GM12878 (cell line): ENCODE measurements around the gene LHFPL3. TPM values are rescaled to one million over a fixed set of nuclear protein-coding genes. Genes with fewer than 3 reads are reported as not detected.

Experiments used
- BCL11A ChIP-seq: IDR thresholded peaks from 2 replicates; pipeline ENCODE4 v1.6.1; 2011; ENCODE audit warnings: low read depth, low read length
- CBX3 ChIP-seq: fragments of 200-600 bp; sonication (generic); IDR thresholded peaks from 2 replicates; pipeline ENCODE4 v1.6.1; 2016; ENCODE audit warnings: low read depth, borderline replicate concordance
- ELK1 ChIP-seq: IDR thresholded peaks from 2 replicates; pipeline ENCODE4 v1.6.1; 2012; ENCODE audit warnings: low read depth, low read length, improper control_type of control experiment
- ETV6 ChIP-seq, 2 experiments: fragments of 450-650 bp in 1 of 2; IDR thresholded peaks in 1 of 2; conservative IDR thresholded peaks in 1 of 2; 2 replicates each; pipeline ENCODE4 v1.6.1; 2014; ENCODE audit warnings: antibody characterized with exemption in 1 of 2, borderline replicate concordance in 1 of 2, low read depth in 1 of 2, mild to moderate bottlenecking in 1 of 2, moderate library complexity in 1 of 2
- KDM1A ChIP-seq: fragments of 200-600 bp; sonication (generic); IDR thresholded peaks from 2 replicates; pipeline ENCODE4 v1.6.1; 2016; ENCODE audit warnings: borderline replicate concordance
- LARP7 ChIP-seq: fragments of 450-650 bp; IDR thresholded peaks from 2 replicates; pipeline ENCODE4 v1.6.1; 2017; ENCODE audit warnings: mild to moderate bottlenecking
- NBN ChIP-seq: fragments of 450-650 bp; IDR thresholded peaks from 2 replicates; pipeline ENCODE4 v1.6.1; 2016
- NR2C2 ChIP-seq: IDR thresholded peaks from 2 replicates; pipeline ENCODE4 v1.6.1; 2011; ENCODE audit warnings: borderline replicate concordance, low read depth; ENCODE audit not compliant: control insufficient read depth, insufficient read length
- PAX5 ChIP-seq: IDR thresholded peaks from 2 replicates; pipeline ENCODE4 v1.6.1; 2011; ENCODE audit warnings: low read depth, low read length, borderline replicate concordance
- PML ChIP-seq: IDR thresholded peaks from 2 replicates; pipeline ENCODE4 v1.6.1; 2012; ENCODE audit warnings: low read length, inconsistent platforms
- SMAD5 ChIP-seq: IDR thresholded peaks from 2 replicates; pipeline ENCODE4 v1.6.1; 2016; ENCODE audit warnings: antibody characterized with exemption, low read depth
- SP1 ChIP-seq: IDR thresholded peaks from one replicate; pipeline ENCODE4 v1.6.1; 2011; ENCODE audit warnings: low read depth, low read length
- SREBF2 ChIP-seq: IDR thresholded peaks from 2 replicates; pipeline ENCODE4 v1.6.1; 2012; ENCODE audit warnings: mild to moderate bottlenecking, low read length
- STAT1 ChIP-seq: fragments of 450-650 bp; conservative IDR thresholded peaks from 2 replicates; pipeline ENCODE4 v1.6.1; 2014; ENCODE audit warnings: antibody characterized with exemption, mild to moderate bottlenecking
- STAT3 ChIP-seq: IDR thresholded peaks from 2 replicates; pipeline ENCODE4 v1.6.1; 2011; ENCODE audit warnings: low read depth, low read length, improper control_type of control experiment
- TCF7 ChIP-seq: IDR thresholded peaks from 2 replicates; pipeline ENCODE4 v1.6.1; 2014; ENCODE audit warnings: antibody characterized with exemption, borderline replicate concordance
- ZNF217 ChIP-seq: fragments of 450-650 bp; IDR thresholded peaks from 2 replicates; pipeline ENCODE4 v1.6.1; 2017; ENCODE audit warnings: antibody characterized with exemption, mild to moderate bottlenecking
- ZNF274 ChIP-seq: IDR thresholded peaks from one replicate; pipeline ENCODE4 v1.8.0; 2011; ENCODE audit not compliant: insufficient read length, insufficient read depth
- ZNF622 ChIP-seq: fragments of 450-650 bp; IDR thresholded peaks from 2 replicates; pipeline ENCODE4 v1.6.1; 2017; ENCODE audit warnings: mild to moderate bottlenecking, inconsistent platforms
- polyA plus RNA-seq, 11 experiments: library from polyadenylated mRNA; depleted of rRNA in 4 of 11; unstranded in 6 of 11; stranded (reverse) in 5 of 11; fragments of >200 nt; fragmentation: Nextera tagmentation in 4 of 11; fragmentation: Illumina TruSeq in 1 of 11; extraction: Ambion mirVana in 4 of 11; extraction: Trizol in 1 of 11; gene quantifications; 1 replicate in 1 of 11; 2 replicates in 10 of 11; pipeline versions ENCODE4 v1.2.1 to v1.2.3, GENCODE V29; 2011 to 2016; ENCODE audit warnings: inconsistent platforms in 2 of 11, missing spikeins in 2 of 11, low read depth in 1 of 11
- total RNA-seq, 4 experiments: library from RNA; depleted of rRNA in 3 of 4; stranded (reverse); fragments of >200 nt in 3 of 4; fragmentation: Illumina TruSeq in 1 of 4; extraction: Trizol in 1 of 4; gene quantifications; 2 replicates each; pipeline versions ENCODE4 v1.2.1 to v1.2.3, GENCODE V29; 2013 to 2021
- TF ChIP-seq, protein P1 (sequence below): IDR thresholded peaks from 2 replicates; pipeline ENCODE4 v1.6.1; 2011; ENCODE audit warnings: borderline replicate concordance, low read depth, mild to moderate bottlenecking, moderate library complexity, low read length; ENCODE audit not compliant: insufficient read depth, poor library complexity, severe bottlenecking
- TF ChIP-seq, protein P2 (sequence below): fragments of 450-650 bp; formaldehyde crosslinking; IDR thresholded peaks from 2 replicates; pipeline ENCODE4 v1.4.0; 2020; ENCODE audit warnings: mild to moderate bottlenecking, moderate library complexity
- TF ChIP-seq, protein P3 (sequence below): IDR thresholded peaks from 2 replicates; pipeline ENCODE4 v1.6.1; 2011; ENCODE audit warnings: low read depth, mild to moderate bottlenecking, low read length, moderate library complexity, borderline replicate concordance; ENCODE audit errors: extremely low read depth
- TF ChIP-seq, protein P4 (sequence below): fragments of 450-650 bp; IDR thresholded peaks from 2 replicates; pipeline ENCODE4 v1.6.1; 2016; ENCODE audit warnings: mild to moderate bottlenecking
- TF ChIP-seq, protein P5 (sequence below): IDR thresholded peaks from 2 replicates; pipeline ENCODE4 v1.6.1; 2011; ENCODE audit warnings: borderline replicate concordance, low read depth, mild to moderate bottlenecking, moderate library complexity, mixed read lengths, low read length; ENCODE audit not compliant: insufficient read depth; ENCODE audit errors: extremely low read length

Gene LHFPL3
- total and polyA plus RNA-seq, 10 of the 15 experiments (the other 5 are each of a cell fraction or from before 2014, with no cell fraction given) = 0.09 TPM; not detected in 9

- TF ChIP-seq, protein P1, sequence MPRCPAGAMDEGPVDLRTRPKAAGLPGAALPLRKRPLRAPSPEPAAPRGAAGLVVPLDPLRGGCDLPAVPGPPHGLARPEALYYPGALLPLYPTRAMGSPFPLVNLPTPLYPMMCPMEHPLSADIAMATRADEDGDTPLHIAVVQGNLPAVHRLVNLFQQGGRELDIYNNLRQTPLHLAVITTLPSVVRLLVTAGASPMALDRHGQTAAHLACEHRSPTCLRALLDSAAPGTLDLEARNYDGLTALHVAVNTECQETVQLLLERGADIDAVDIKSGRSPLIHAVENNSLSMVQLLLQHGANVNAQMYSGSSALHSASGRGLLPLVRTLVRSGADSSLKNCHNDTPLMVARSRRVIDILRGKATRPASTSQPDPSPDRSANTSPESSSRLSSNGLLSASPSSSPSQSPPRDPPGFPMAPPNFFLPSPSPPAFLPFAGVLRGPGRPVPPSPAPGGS = no peak
- TF ChIP-seq, protein P2, sequence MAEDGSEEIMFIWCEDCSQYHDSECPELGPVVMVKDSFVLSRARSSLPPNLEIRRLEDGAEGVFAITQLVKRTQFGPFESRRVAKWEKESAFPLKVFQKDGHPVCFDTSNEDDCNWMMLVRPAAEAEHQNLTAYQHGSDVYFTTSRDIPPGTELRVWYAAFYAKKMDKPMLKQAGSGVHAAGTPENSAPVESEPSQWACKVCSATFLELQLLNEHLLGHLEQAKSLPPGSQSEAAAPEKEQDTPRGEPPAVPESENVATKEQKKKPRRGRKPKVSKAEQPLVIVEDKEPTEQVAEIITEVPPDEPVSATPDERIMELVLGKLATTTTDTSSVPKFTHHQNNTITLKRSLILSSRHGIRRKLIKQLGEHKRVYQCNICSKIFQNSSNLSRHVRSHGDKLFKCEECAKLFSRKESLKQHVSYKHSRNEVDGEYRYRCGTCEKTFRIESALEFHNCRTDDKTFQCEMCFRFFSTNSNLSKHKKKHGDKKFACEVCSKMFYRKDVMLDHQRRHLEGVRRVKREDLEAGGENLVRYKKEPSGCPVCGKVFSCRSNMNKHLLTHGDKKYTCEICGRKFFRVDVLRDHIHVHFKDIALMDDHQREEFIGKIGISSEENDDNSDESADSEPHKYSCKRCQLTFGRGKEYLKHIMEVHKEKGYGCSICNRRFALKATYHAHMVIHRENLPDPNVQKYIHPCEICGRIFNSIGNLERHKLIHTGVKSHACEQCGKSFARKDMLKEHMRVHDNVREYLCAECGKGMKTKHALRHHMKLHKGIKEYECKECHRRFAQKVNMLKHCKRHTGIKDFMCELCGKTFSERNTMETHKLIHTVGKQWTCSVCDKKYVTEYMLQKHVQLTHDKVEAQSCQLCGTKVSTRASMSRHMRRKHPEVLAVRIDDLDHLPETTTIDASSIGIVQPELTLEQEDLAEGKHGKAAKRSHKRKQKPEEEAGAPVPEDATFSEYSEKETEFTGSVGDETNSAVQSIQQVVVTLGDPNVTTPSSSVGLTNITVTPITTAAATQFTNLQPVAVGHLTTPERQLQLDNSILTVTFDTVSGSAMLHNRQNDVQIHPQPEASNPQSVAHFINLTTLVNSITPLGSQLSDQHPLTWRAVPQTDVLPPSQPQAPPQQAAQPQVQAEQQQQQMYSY = no peak
- TF ChIP-seq BCL11A (no peak), SREBF2 (no peak), NBN (0 out of 2 replicates have a peak, but pooled peaks have one; percentile 35), ELK1 (no peak), SP1 (peak; percentile 27), PML (no peak), ZNF217 (no peak), NR2C2 (no peak), STAT1 (no peak), CBX3 (no peak), TCF7 (no peak), PAX5 (peak; percentile 61; the same call in 1 of the 2 replicates), ETV6 (conservative IDR thresholded peaks at IDR 0.05 in 1 of 2, IDR thresholded peaks at IDR 0.05 in 1 of 2; ENCODE audit: borderline replicate concordance in 1 of 2, low read depth in 1 of 2) (no peak), LARP7 (0 out of 2 replicates have a peak, but pooled peaks have one; percentile 24), ZNF622 (no peak), SMAD5 (no peak), STAT3 (no peak), ZNF274 (no peak), KDM1A (no peak)
- TF ChIP-seq, protein P3, sequence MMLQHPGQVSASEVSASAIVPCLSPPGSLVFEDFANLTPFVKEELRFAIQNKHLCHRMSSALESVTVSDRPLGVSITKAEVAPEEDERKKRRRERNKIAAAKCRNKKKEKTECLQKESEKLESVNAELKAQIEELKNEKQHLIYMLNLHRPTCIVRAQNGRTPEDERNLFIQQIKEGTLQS = no peak
- TF ChIP-seq, protein P4, sequence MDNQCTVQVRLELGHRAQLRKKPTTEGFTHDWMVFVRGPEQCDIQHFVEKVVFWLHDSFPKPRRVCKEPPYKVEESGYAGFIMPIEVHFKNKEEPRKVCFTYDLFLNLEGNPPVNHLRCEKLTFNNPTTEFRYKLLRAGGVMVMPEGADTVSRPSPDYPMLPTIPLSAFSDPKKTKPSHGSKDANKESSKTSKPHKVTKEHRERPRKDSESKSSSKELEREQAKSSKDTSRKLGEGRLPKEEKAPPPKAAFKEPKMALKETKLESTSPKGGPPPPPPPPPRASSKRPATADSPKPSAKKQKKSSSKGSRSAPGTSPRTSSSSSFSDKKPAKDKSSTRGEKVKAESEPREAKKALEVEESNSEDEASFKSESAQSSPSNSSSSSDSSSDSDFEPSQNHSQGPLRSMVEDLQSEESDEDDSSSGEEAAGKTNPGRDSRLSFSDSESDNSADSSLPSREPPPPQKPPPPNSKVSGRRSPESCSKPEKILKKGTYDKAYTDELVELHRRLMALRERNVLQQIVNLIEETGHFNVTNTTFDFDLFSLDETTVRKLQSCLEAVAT = peak; percentile 52; the same call in 1 of the 2 replicates
- TF ChIP-seq, protein P5, sequence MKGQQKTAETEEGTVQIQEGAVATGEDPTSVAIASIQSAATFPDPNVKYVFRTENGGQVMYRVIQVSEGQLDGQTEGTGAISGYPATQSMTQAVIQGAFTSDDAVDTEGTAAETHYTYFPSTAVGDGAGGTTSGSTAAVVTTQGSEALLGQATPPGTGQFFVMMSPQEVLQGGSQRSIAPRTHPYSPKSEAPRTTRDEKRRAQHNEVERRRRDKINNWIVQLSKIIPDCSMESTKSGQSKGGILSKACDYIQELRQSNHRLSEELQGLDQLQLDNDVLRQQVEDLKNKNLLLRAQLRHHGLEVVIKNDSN = no peak
Observed at GRCh38 chr7:104923010-104923421, 594.6 kb downstream of the LHFPL3 start (continued).
